ENCODE data around the gene RPIA.

The RPIA gene

DNA sequence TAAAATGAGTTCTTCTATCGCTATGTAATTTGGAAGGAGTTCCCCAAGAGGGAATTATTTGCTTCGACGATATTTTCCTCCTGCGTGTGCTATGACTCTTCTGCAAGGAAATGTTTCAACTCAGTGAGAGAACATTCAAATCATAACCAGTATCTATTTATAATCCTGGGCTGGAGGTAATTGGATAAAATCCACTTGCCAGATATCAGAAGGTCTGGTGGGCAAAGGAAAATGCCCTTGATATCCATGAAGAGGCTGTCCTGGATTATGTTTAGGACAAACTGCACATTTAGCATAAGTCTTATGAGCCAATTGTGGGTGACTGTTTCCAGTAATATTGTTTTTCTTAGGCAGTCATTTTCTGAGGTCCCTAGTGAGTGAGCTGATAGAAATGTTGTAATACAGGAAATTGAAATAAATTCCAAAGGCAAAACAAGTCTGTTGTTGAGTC, 17.7 kb downstream of the RPIA start:
- Histone ChIP-seq H3K27ac (ENCODE audit: low read depth, low read length) (no peak overlapping the region), H3K27me3 (ENCODE audit: control insufficient read depth, insufficient read depth, low read length) (no peaks in the 10 kb centered on the region), H3K4me1 (ENCODE audit: control insufficient read depth, insufficient read depth, low read length) (no peaks in the 10 kb centered on the region), H3K36me3 (ENCODE audit: control insufficient read depth, insufficient read depth, low read length) (peaks cover 4% of the 10 kb centered on the region; the same call in 1 of the 2 replicates), H3K4me3 (ENCODE audit: low read depth, low read length) (no peak overlapping the region), H3K9me3 (ENCODE audit: control insufficient read depth, insufficient read depth, low read depth, low read length) (peaks cover 6% of the 10 kb centered on the region; the same call in 1 of the 2 replicates), H3K9ac (ENCODE audit: low read length) (no peak overlapping the region)

DNA sequence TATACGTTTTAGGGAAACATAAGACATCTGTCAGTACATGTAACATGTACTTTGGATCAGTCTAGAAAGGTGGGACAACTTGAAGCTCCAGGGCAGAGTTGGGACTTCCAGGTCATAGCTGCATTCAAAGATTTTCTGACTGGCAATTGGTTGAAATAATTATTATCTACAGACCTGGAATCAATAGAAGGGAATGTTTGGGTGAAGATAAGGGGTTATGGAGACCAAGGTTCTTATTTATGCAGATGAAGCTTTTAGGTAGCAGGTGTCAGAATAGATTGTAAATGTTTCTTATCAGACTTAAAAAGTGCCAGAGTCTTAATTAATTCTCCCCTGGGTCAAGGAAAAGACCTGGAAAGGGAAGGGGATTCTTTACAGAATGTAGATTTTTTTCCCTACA, 19.8 kb downstream of the RPIA start:
- H3K36me3 ChIP-seq (ENCODE audit: control insufficient read depth, insufficient read depth, low read length), result 0 out of 2 replicates have a peak, but pooled peaks cover 2% of the 10 kb centered on the region
- H3K4me3 ChIP-seq (ENCODE audit: low read depth, low read length), result no peak overlapping the region

DNA sequence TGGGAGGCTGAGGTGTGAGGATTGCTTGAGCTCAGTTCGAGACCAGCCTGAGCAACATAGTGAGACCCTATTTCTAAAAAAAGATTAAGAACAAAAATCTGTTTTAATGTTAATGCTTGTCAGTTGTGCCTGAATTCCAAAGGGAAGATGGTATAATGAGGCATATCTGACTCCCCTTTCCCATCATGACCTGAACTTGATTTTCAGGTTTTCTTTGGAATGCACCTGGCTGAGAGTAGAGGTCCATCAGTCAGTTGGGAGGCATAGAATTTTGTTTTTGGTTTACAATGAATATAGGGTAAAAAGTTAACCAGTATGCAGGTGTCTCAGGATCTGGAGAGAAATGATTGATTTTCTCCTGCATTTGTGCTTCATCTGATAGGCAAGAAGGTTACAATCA, 20.4 kb downstream of the RPIA start:
- Histone ChIP-seq H3K36me3 (ENCODE audit: control insufficient read depth, insufficient read depth, low read length) (0 out of 2 replicates have a peak, but pooled peaks cover 2% of the 10 kb centered on the region), H3K4me1 (ENCODE audit: control insufficient read depth, insufficient read depth, low read length) (no peaks in the 10 kb centered on the region; the same call in 1 of the 2 replicates), H3K27ac (ENCODE audit: low read depth, low read length) (no peak overlapping the region), H3K27me3 (ENCODE audit: control insufficient read depth, insufficient read depth, low read length) (no peaks in the 10 kb centered on the region), H3K9me3 (ENCODE audit: control insufficient read depth, insufficient read depth, low read depth, low read length) (peaks cover 10% of the 10 kb centered on the region), H3K4me3 (ENCODE audit: low read depth, low read length) (no peak overlapping the region), H3K9ac (ENCODE audit: low read length) (no peak overlapping the region)

More for the DNA sequence above, 19.8 kb downstream of the RPIA start:
- H3K27ac ChIP-seq (ENCODE audit: low read depth, low read length), result no peak overlapping the region
- H3K9ac ChIP-seq (ENCODE audit: low read length), result no peak overlapping the region
- H3K27me3 ChIP-seq (ENCODE audit: control insufficient read depth, insufficient read depth, low read length), result no peaks in the 10 kb centered on the region
- H3K4me1 ChIP-seq (ENCODE audit: control insufficient read depth, insufficient read depth, low read length), result no peaks in the 10 kb centered on the region; the same call in 1 of the 2 replicates
- peaks cover 4% of the 10 kb centered on the region; the same call in 1 of the 2 replicates for H3K9me3 ChIP-seq (ENCODE audit: control insufficient read depth, insufficient read depth, low read depth, low read length)

- no peak overlapping the region for H3K9ac ChIP-seq (ENCODE audit: low read length)
- no peaks in the 10 kb centered on the region for H3K27me3 ChIP-seq (ENCODE audit: control insufficient read depth, insufficient read depth, low read length)
- H3K27ac ChIP-seq (ENCODE audit: low read depth, low read length), result no peak overlapping the region
- H3K36me3 ChIP-seq (ENCODE audit: control insufficient read depth, insufficient read depth, low read length), result 0 out of 2 replicates have a peak, but pooled peaks cover 2% of the 10 kb centered on the region
- no peaks in the 10 kb centered on the region; the same call in 1 of the 2 replicates for H3K4me1 ChIP-seq (ENCODE audit: control insufficient read depth, insufficient read depth, low read length)
- no peak overlapping the region for H3K4me3 ChIP-seq (ENCODE audit: low read depth, low read length)
- H3K9me3 ChIP-seq (ENCODE audit: control insufficient read depth, insufficient read depth, low read depth, low read length), result peaks cover 19% of the 10 kb centered on the region
These were observed 21.9 kb downstream of the RPIA start for GRCh38 chr2:88713408-88713807.

DNA sequence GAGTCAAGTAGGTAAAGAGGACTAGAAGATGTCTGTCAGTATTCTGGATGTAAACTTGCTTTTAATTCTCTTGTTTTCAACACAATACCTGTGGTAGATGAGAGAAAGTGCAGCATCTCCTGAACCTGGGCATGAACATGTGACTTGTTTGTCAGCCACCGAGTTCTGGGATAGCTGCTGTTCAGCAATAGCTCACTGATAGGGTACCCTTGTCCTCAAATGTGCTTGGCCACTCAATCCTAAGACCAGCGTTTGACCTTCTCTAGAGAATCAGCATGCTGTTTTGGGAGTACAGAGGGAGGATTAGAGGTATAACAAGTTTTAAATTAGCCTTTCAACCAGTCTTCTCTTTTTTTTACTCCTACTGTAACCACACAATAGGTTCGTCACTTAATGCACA, 23.2 kb downstream of the RPIA start:
- Histone ChIP-seq H3K4me3 (ENCODE audit: low read depth, low read length) (no peak overlapping the region), H3K36me3 (ENCODE audit: control insufficient read depth, insufficient read depth, low read length) (0 out of 2 replicates have a peak, but pooled peaks cover 2% of the 10 kb centered on the region), H3K4me1 (ENCODE audit: control insufficient read depth, insufficient read depth, low read length) (no peaks in the 10 kb centered on the region; the same call in 1 of the 2 replicates), H3K9ac (ENCODE audit: low read length) (no peak overlapping the region), H3K27me3 (ENCODE audit: control insufficient read depth, insufficient read depth, low read length) (no peaks in the 10 kb centered on the region), H3K9me3 (ENCODE audit: control insufficient read depth, insufficient read depth, low read depth, low read length) (peaks cover 25% of the 10 kb centered on the region), H3K27ac (ENCODE audit: low read depth, low read length) (no peak overlapping the region)

DNA sequence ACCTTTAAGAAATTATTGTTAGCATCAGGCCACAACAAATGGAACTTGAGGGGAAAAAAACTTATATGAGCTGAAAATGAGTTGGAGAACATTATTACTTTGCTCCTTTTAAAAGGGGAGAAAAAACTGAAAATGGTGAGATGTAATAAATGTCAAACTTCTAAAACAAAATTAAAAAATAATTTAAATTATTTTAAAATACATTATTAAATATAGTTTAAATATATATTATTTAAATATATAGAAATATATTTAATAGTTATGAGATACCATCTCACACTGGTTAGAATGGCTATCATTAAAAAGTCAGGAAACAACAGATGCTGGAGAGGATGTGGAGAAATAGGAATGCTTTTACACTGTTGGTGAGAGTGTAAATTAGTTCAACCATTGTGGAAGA, 28.9 kb downstream of the RPIA start:
- Histone ChIP-seq H3K9ac (ENCODE audit: low read length) (no peak overlapping the region), H3K9me3 (ENCODE audit: control insufficient read depth, insufficient read depth, low read depth, low read length) (peaks cover 31% of the 10 kb centered on the region), H3K27ac (ENCODE audit: low read depth, low read length) (no peak overlapping the region), H3K36me3 (ENCODE audit: control insufficient read depth, insufficient read depth, low read length) (no peaks in the 10 kb centered on the region), H3K4me1 (ENCODE audit: control insufficient read depth, insufficient read depth, low read length) (no peaks in the 10 kb centered on the region), H3K27me3 (ENCODE audit: control insufficient read depth, insufficient read depth, low read length) (no peaks in the 10 kb centered on the region), H3K4me3 (ENCODE audit: low read depth, low read length) (no peak overlapping the region)

DNA sequence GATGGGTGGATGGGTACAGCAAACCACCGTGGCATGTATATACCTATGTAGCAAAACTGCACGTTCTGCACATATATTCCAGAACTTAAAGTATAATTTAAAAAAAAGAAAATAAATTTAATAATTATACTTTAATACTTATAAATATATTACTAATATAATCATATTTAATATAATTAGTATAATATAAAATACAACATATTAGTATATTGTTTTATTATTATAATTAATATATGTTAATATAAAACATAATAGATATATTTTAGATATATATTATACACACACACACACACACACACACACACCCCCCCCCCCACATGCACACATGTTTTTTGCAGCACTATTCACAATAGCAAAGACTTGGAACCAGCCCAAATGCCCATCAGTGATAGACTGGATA, 29.8 kb downstream of the RPIA start:
- no peak overlapping the region for H3K4me3 ChIP-seq (ENCODE audit: low read depth, low read length)
- peaks cover 27% of the 10 kb centered on the region for H3K9me3 ChIP-seq (ENCODE audit: control insufficient read depth, insufficient read depth, low read depth, low read length)
- H3K27me3 ChIP-seq (ENCODE audit: control insufficient read depth, insufficient read depth, low read length), result no peaks in the 10 kb centered on the region
- no peak overlapping the region for H3K27ac ChIP-seq (ENCODE audit: low read depth, low read length)
- no peaks in the 10 kb centered on the region for H3K4me1 ChIP-seq (ENCODE audit: control insufficient read depth, insufficient read depth, low read length)
- H3K9ac ChIP-seq (ENCODE audit: low read length), result no peak overlapping the region
- no peaks in the 10 kb centered on the region for H3K36me3 ChIP-seq (ENCODE audit: control insufficient read depth, insufficient read depth, low read length)

GRCh38 chr2:88724643-88725332, 33.3 kb downstream of the RPIA start:
- H3K27ac ChIP-seq (ENCODE audit: low read depth, low read length), result no peak overlapping the region
- H3K9ac ChIP-seq (ENCODE audit: low read length), result no peak overlapping the region
- no peak overlapping the region for H3K4me3 ChIP-seq (ENCODE audit: low read depth, low read length)
- H3K4me1 ChIP-seq (ENCODE audit: control insufficient read depth, insufficient read depth, low read length), result no peaks in the 10 kb centered on the region
- peaks cover 2% of the 10 kb centered on the region; the same call in 1 of the 2 replicates for H3K36me3 ChIP-seq (ENCODE audit: control insufficient read depth, insufficient read depth, low read length)
- no peaks in the 10 kb centered on the region for H3K27me3 ChIP-seq (ENCODE audit: control insufficient read depth, insufficient read depth, low read length)
- H3K9me3 ChIP-seq (ENCODE audit: control insufficient read depth, insufficient read depth, low read depth, low read length), result peaks cover 4% of the 10 kb centered on the region

DNA sequence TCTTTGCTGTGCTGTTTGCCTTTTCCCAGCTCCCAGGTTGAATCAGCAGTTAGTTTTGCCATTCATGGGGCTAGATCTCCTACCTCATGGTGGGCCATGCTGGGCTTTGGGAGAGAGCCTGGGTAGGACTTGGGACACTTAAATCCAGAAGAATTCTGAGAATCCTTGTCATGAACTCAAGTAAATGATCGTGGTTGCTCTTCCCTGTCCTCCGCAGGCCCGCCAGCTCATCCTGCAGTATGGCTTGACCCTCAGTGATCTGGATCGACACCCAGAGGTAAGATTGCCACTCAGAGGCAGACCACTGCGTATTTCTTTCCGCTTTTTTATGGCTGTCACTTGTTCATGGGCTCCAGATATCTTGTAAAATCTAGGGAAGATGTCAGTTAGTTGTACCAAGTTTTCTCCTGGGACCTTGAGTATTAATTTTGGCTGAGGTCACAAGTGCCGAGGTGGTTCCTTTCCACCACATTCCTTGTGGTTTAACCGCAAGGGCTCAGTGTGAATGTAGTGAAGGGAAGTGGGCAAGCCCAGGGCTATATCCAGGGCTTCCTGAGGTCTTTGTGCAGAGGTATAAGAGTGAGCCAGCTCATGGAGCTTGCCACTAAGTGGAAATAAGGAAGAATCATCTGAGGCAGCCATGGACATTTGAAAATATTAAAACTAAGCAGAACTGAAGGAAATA, 37.7 kb downstream of the RPIA start:
- H3K36me3 ChIP-seq (ENCODE audit: control insufficient read depth, insufficient read depth, low read length), result peaks cover 2% of the 10 kb centered on the region; the same call in 1 of the 2 replicates
- H3K27me3 ChIP-seq (ENCODE audit: control insufficient read depth, insufficient read depth, low read length), result no peaks in the 10 kb centered on the region
- no peak overlapping the region for H3K27ac ChIP-seq (ENCODE audit: low read depth, low read length)
- H3K4me3 ChIP-seq (ENCODE audit: low read depth, low read length), result no peak overlapping the region
- no peaks in the 10 kb centered on the region for H3K4me1 ChIP-seq (ENCODE audit: control insufficient read depth, insufficient read depth, low read length)
- H3K9me3 ChIP-seq (ENCODE audit: control insufficient read depth, insufficient read depth, low read depth, low read length), result no peaks in the 10 kb centered on the region
- no peak overlapping the region for H3K9ac ChIP-seq (ENCODE audit: low read length)

GRCh38 chr2:88733155-88733902, 41.9 kb downstream of the RPIA start:
- H3K4me1 ChIP-seq (ENCODE audit: control insufficient read depth, insufficient read depth, low read length), result no peaks in the 10 kb centered on the region; the same call in 1 of the 2 replicates
- H3K36me3 ChIP-seq (ENCODE audit: control insufficient read depth, insufficient read depth, low read length), result peaks cover 29% of the 10 kb centered on the region
- no peaks in the 10 kb centered on the region for H3K9me3 ChIP-seq (ENCODE audit: control insufficient read depth, insufficient read depth, low read depth, low read length)
- no peak overlapping the region for H3K27ac ChIP-seq (ENCODE audit: low read depth, low read length)
- H3K9ac ChIP-seq (ENCODE audit: low read length), result no peak overlapping the region
- no peaks in the 10 kb centered on the region for H3K27me3 ChIP-seq (ENCODE audit: control insufficient read depth, insufficient read depth, low read length)
- H3K4me3 ChIP-seq (ENCODE audit: low read depth, low read length), result no peak overlapping the region

All from HUES6 (cell line).